Osteoblast (primary cell): Measurements from ENCODE around the gene SORCS1. TPM values are rescaled to one million over a fixed set of nuclear protein-coding genes. Genes with fewer than 3 reads are reported as not detected.
A peak's percentile ranks its signal among the peaks of the same experiment; 100 is the strongest.

ENCODE experiments used
- DNase-seq: peaks from one replicate; pipeline ENCODE4 v3.0.0; 2011; ENCODE audit warnings: low spot score, mixed read lengths; ENCODE audit not compliant: insufficient read length; ENCODE audit errors: missing footprints
- H2AFZ ChIP-seq: 2 replicates; pipeline ENCODE4 v1.6.0; 2011; ENCODE audit warnings: mild to moderate bottlenecking, low read length
- H3K27ac ChIP-seq: 2 replicates; pipeline ENCODE4 v1.5.1; 2011; ENCODE audit warnings: mild to moderate bottlenecking, low read depth, low read length, moderate library complexity
- H3K27me3 ChIP-seq: 2 replicates; pipeline ENCODE4 v1.6.0; 2012; ENCODE audit warnings: mild to moderate bottlenecking, control low read depth, inconsistent platforms, low read length, moderate library complexity; ENCODE audit not compliant: insufficient read depth
- H3K36me3 ChIP-seq: 2 replicates; pipeline ENCODE4 v1.5.1; 2011; ENCODE audit warnings: mild to moderate bottlenecking, low read length, control low read depth, moderate library complexity; ENCODE audit not compliant: insufficient read depth
- H3K4me1 ChIP-seq: 2 replicates; pipeline ENCODE4 v1.5.1; 2011; ENCODE audit warnings: mild to moderate bottlenecking, low read length, control low read depth, moderate library complexity; ENCODE audit not compliant: insufficient read depth
- H3K4me2 ChIP-seq: 2 replicates; pipeline ENCODE4 v1.6.0; 2011; ENCODE audit warnings: mild to moderate bottlenecking, low read length; ENCODE audit not compliant: insufficient read depth
- H3K4me3 ChIP-seq: fragments of 200-600 bp; sonication (generic); 3 replicates; pipeline ENCODE4 v1.5.1; 2012; ENCODE audit warnings: mild to moderate bottlenecking, low read length, inconsistent platforms; ENCODE audit not compliant: insufficient read depth
- H3K79me2 ChIP-seq: 2 replicates; pipeline ENCODE4 v1.6.0; 2012; ENCODE audit warnings: mild to moderate bottlenecking, low read length, control low read depth, inconsistent platforms; ENCODE audit not compliant: insufficient read depth
- H3K9me3 ChIP-seq: 2 replicates; pipeline ENCODE4 v1.5.1; 2011; ENCODE audit warnings: low read depth, low read length, control low read depth
- H4K20me1 ChIP-seq: 2 replicates; pipeline ENCODE4 v1.6.0; 2012; ENCODE audit warnings: mild to moderate bottlenecking, low read length, control low read depth; ENCODE audit not compliant: insufficient read depth
- total RNA-seq: library from RNA; depleted of rRNA; stranded (reverse); fragments of >200 nt; gene quantifications from 2 replicates; pipeline ENCODE4 v1.2.3, GENCODE V29; 2012
- TF ChIP-seq, protein P1 (sequence below): IDR thresholded peaks from 2 replicates; pipeline ENCODE4 v1.5.1; 2011; ENCODE audit warnings: mild to moderate bottlenecking, low read depth, low read length, moderate library complexity; ENCODE audit errors: extremely low read depth

SORCS1 gene
- total RNA-seq, 1 donor: not detected

DNA sequence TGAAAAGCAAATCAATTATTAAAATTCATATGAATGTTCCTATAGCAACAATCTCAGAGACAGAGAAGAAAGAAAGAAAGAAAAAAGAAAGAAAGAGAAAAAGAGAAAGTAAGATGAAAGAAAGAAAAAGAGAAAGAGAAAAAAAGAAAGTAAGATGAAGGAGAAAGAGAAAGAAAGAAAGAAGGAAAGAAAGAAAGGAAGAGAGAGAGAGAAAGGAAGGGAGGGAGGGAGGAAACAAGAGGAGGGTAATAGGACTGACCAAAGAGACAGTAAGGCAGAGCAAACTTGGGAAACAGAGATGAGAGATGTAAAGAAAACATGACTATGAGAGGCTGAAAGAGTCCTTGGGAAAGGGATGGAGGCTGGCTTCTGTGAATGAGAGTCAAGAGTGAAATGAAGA, 458.4 kb downstream of the SORCS1 start:
- Histone ChIP-seq H3K9me3 (no peaks in the 10 kb centered on the region), H3K79me2 (no peaks in the 10 kb centered on the region), H3K4me1 (no peaks in the 10 kb centered on the region), H3K4me2 (no peak overlapping the region), H3K27me3 (no peaks in the 10 kb centered on the region), H4K20me1 (no peaks in the 10 kb centered on the region), H2AFZ (no peak overlapping the region), H3K36me3 (no peaks in the 10 kb centered on the region), H3K4me3 (no peak overlapping the region), H3K27ac (no peak overlapping the region)
- no peak for DNase-seq
- TF ChIP-seq, protein P1, sequence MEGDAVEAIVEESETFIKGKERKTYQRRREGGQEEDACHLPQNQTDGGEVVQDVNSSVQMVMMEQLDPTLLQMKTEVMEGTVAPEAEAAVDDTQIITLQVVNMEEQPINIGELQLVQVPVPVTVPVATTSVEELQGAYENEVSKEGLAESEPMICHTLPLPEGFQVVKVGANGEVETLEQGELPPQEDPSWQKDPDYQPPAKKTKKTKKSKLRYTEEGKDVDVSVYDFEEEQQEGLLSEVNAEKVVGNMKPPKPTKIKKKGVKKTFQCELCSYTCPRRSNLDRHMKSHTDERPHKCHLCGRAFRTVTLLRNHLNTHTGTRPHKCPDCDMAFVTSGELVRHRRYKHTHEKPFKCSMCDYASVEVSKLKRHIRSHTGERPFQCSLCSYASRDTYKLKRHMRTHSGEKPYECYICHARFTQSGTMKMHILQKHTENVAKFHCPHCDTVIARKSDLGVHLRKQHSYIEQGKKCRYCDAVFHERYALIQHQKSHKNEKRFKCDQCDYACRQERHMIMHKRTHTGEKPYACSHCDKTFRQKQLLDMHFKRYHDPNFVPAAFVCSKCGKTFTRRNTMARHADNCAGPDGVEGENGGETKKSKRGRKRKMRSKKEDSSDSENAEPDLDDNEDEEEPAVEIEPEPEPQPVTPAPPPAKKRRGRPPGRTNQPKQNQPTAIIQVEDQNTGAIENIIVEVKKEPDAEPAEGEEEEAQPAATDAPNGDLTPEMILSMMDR: no peak

DNA sequence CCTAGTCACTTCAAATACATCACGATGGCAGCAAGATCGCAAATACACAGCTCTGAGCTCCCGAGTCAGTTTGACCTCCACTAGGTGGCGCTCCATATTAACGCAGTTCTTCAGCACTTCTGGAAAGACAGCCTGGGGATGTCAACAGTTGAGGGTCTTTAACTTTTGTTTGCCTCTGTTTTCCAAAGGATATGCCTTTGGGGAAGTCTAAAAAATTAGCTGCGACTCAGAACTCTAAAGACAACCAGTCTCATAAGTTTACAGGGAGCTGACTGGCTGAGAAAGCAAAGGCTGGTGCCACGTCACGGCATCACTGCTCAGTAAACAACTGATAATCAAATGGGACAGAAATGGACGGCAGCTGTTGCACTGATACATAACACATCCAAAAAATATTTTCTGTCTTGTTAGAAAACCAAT, 458.8 kb downstream of the SORCS1 start:
- Histone ChIP-seq H3K4me1 (no peaks in the 10 kb centered on the region), H2AFZ (peak overlapping the region; percentile 30), H4K20me1 (no peaks in the 10 kb centered on the region), H3K27ac (no peak overlapping the region), H3K36me3 (no peaks in the 10 kb centered on the region), H3K9me3 (no peaks in the 10 kb centered on the region), H3K4me3 (no peak overlapping the region), H3K27me3 (no peaks in the 10 kb centered on the region), H3K79me2 (no peaks in the 10 kb centered on the region), H3K4me2 (no peak overlapping the region)
- TF ChIP-seq, protein P1: peak; percentile 40
- DNase-seq: no peak

DNA sequence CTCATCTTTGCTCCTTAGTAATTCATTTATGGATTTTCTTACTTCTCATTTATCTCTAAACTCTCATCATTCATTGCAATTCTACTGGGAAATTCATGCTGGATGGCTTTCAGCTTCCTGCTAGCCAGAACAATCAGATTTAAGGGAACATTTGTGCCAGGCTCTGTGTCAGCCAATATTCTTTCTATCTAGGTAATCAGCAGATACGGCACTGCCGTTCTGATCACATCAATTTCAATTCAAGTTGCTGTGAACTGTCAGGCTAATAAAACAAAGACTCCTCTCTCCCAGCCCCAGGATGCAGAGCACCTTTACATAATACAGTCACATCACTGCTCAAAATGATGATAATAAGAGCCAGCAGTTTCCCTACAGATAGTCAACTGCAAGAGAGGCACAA, 468.3 kb downstream of the SORCS1 start:
- Histone ChIP-seq H4K20me1 (no peaks in the 10 kb centered on the region), H3K27ac (no peak overlapping the region), H3K4me1 (no peaks in the 10 kb centered on the region), H3K9me3 (no peaks in the 10 kb centered on the region), H3K27me3 (no peaks in the 10 kb centered on the region), H2AFZ (no peak overlapping the region), H3K4me2 (no peak overlapping the region), H3K36me3 (no peaks in the 10 kb centered on the region), H3K79me2 (no peaks in the 10 kb centered on the region), H3K4me3 (no peak overlapping the region)
- no peak for DNase-seq
- TF ChIP-seq, protein P1: no peak

DNA sequence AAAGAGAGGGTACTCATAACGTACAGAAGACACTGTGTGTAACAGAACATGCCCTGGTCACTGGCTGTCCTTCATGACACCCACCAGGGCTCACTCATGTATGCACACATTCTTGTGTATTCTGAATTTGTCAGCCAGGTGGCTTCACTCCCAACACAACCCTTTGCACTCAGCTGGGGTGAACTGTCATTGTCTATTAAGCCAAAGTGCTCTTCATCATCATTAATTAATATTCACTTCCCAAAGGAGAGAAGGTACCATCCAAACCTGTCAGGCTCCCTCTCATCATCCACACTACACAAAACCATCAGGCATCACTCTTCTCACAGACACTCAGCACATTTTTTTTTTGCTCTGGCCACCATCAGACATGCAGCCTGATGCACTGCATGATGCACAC, 469.8 kb downstream of the SORCS1 start:
- H4K20me1 ChIP-seq: no peaks in the 10 kb centered on the region
- H3K4me1 ChIP-seq: no peaks in the 10 kb centered on the region
- TF ChIP-seq, protein P1: no peak
- H3K27me3 ChIP-seq: no peaks in the 10 kb centered on the region
- no peaks in the 10 kb centered on the region for H3K36me3 ChIP-seq
- H3K27ac ChIP-seq: no peak overlapping the region
- no peaks in the 10 kb centered on the region for H3K79me2 ChIP-seq
- no peak overlapping the region for H3K4me2 ChIP-seq
- no peaks in the 10 kb centered on the region for H3K9me3 ChIP-seq
- H2AFZ ChIP-seq: no peak overlapping the region
- DNase-seq: no peak
- no peak overlapping the region for H3K4me3 ChIP-seq
